ENCODE measurements around the gene EEA1.

DNA sequence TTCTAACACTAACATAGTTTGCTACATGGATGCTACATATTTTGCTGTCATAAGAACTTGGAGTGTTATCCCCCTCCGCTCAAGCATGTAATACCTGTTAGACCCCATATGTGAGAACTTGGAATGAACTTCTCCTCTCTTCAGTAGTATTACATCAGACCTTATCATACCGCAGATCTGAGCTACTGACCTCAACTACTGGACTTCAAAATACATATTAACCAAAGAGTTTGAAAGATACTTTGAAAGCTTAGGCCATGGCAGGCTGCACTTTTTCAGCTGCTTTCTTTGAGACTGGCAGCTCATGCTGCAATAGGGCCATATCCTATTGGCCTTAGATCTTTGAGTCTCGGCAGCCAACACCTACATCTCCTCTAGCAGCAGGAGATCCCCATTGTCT, 74.8 kb downstream of the EEA1 start:
- TF ChIP-seq, protein P1, sequence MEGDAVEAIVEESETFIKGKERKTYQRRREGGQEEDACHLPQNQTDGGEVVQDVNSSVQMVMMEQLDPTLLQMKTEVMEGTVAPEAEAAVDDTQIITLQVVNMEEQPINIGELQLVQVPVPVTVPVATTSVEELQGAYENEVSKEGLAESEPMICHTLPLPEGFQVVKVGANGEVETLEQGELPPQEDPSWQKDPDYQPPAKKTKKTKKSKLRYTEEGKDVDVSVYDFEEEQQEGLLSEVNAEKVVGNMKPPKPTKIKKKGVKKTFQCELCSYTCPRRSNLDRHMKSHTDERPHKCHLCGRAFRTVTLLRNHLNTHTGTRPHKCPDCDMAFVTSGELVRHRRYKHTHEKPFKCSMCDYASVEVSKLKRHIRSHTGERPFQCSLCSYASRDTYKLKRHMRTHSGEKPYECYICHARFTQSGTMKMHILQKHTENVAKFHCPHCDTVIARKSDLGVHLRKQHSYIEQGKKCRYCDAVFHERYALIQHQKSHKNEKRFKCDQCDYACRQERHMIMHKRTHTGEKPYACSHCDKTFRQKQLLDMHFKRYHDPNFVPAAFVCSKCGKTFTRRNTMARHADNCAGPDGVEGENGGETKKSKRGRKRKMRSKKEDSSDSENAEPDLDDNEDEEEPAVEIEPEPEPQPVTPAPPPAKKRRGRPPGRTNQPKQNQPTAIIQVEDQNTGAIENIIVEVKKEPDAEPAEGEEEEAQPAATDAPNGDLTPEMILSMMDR (IDR thresholded peaks at IDR 0.05 in 8 of 11, conservative IDR thresholded peaks at IDR 0.05 in 3 of 11) = no peak
- TF ChIP-seq POLR2AphosphoS5 (IDR thresholded peaks at IDR 0.05) = no peak
